OCI-LY7 (cell line): ENCODE results near the gene PCDHA7.

ENCODE experiments used
- CTCF ChIP-seq: fragments of 200-600 bp; sonication (generic); conservative IDR thresholded peaks from 2 replicates; pipeline ENCODE4 v1.5.1; 2014; ENCODE audit warnings: mild to moderate bottlenecking, antibody characterized with exemption, low read length, moderate library complexity, mixed read lengths
- EZH2phosphoT487 ChIP-seq: fragments of 200-600 bp; sonication (generic); IDR thresholded peaks from 2 replicates; pipeline ENCODE4 v1.6.1; 2018; ENCODE audit warnings: low read depth, borderline replicate concordance, mild to moderate bottlenecking, mixed run types, antibody characterized with exemption, low read length, moderate library complexity, mixed read lengths

- peak; percentile 93 for TF ChIP-seq CTCF
- no peak for TF ChIP-seq EZH2phosphoT487
These were observed 12.4 kb upstream of the PCDHA7 start, which contains the start of gene PCDHA5 for GRCh38 chr5:140821375-140822280.
